Subcutaneous abdominal adipose tissue (tissue), 5 donors: ENCODE data around the gene TXNRD3.

Experiments used
- H3K27ac ChIP-seq: one replicate; pipeline ENCODE4 v1.7.0; 2013; ENCODE audit warnings: low read depth, mild to moderate bottlenecking, inconsistent platforms, low read length, moderate library complexity
- H3K27me3 ChIP-seq, 5 donors: one replicate each; pipeline ENCODE4 v1.7.0; 2013; ENCODE audit warnings: low read length in 5 of 5, inconsistent platforms in 1 of 5; ENCODE audit not compliant: control insufficient read depth in 5 of 5, insufficient read depth in 4 of 5
- H3K36me3 ChIP-seq, 5 donors: one replicate each; pipeline ENCODE4 v1.7.0; 2013; ENCODE audit warnings: low read length in 5 of 5; ENCODE audit not compliant: control insufficient read depth in 5 of 5, insufficient read depth in 5 of 5
- H3K4me1 ChIP-seq, 5 donors: one replicate each; pipeline ENCODE4 v1.7.0; 2013; ENCODE audit warnings: low read length in 5 of 5, mild to moderate bottlenecking in 3 of 5, moderate library complexity in 1 of 5; ENCODE audit not compliant: control insufficient read depth in 5 of 5, insufficient read depth in 5 of 5
- H3K4me3 ChIP-seq, 5 donors: one replicate each; pipeline ENCODE4 v1.7.0; 2013; ENCODE audit warnings: low read length in 5 of 5, low read depth in 1 of 5
- H3K9ac ChIP-seq, 5 donors: one replicate each; pipeline ENCODE4 v1.7.0; 2013; ENCODE audit warnings: low read length in 5 of 5, mild to moderate bottlenecking in 4 of 5, moderate library complexity in 3 of 5
- H3K9me3 ChIP-seq, 5 donors: one replicate each; pipeline ENCODE4 v1.7.0; 2013; ENCODE audit warnings: low read length in 5 of 5; ENCODE audit not compliant: control insufficient read depth in 5 of 5
- donor health status: healthy.
- donor health status: healthy.
- donor health status: healthy.
- donor health status: healthy.
- donor health status: healthy.

TXNRD3 gene

DNA sequence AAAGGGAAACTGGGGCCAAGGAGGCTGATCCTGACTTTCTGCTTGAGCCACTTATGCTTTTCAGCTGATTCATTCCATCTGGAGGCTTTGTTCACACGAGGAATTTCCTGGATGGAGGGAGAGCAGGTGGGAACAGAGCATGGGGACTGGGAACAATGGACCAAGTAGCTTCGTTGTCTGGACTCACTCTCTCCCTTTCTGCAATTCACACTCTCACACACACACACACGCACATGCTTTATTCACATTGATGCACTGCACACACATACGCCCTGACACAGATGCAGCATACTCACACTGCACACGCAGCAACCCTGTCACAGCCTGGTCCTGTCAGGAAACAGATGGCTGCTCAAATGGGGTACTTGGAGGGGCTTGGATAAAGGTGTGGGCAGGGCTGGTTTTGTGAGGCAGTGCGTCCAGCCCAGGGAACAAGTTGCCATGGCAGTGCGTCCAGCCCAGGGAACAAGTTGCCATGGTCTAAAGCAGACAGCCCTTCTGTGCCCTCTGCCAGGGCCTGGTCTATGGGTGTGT, 29.4 kb upstream of the TXNRD3 start:
- Histone ChIP-seq H3K4me1 (peaks cover 0 to 3% (median 0%) of the 10 kb centered on the region in 5 donors), H3K27ac (no peak overlapping the region), H3K4me3 (no peak overlapping the region), H3K9ac (no peak overlapping the region), H3K9me3 (no peaks in the 10 kb centered on the region), H3K36me3 (no peaks in the 10 kb centered on the region), H3K27me3 (peaks cover 0 to 6% (median 0%) of the 10 kb centered on the region in 5 donors)

DNA sequence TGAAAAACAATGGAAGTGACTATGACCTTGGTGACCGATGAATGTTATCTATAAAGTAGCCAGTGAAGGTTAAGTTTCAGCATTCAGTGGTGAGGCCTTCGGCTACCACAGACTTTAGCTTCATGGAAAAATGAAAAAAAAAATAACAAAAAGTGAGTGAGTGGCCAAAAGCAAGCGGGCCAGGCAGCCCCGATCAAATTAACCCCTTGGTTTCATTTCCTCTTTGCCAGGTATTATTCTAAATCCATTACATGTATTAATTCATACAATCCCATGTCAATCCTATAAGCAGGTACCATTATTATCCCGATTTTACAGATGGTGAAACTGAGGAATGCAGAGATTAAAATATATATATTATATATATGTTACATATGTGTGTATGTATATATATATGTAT, 28.1 kb upstream of the TXNRD3 start:
- H3K4me3 ChIP-seq, result no peak overlapping the region
- no peaks in the 10 kb centered on the region for H3K9me3 ChIP-seq
- peaks cover 0 to 13% (median 8%) of the 10 kb centered on the region in 5 donors for H3K27me3 ChIP-seq
- H3K9ac ChIP-seq, result no peak overlapping the region
- no peaks in the 10 kb centered on the region for H3K36me3 ChIP-seq
- H3K4me1 ChIP-seq, result peaks cover 0 to 9% (median 3%) of the 10 kb centered on the region in 5 donors
- no peak overlapping the region for H3K27ac ChIP-seq

DNA sequence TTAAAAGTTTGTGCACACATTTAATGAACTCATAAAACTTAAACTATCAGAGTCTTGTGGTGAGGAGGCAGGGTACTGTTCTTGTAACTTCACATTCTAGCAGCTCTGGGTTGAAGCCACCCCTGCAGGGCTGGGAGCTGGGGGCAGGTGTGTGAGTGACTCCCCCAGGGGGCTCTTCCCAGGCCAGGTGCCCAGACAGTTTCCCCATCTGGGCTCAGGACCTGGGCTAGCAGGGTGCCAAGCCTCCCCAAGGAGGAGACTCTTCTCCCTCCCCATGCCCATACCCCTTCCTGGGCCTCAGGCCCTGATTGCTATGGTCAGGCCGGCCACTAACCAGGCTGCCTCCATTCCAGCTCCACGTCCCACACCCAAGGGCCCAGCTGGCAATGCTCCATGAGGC, 27.1 kb upstream of the TXNRD3 start:
- Histone ChIP-seq H3K9me3 (no peaks in the 10 kb centered on the region), H3K4me3 (no peak overlapping the region), H3K9ac (no peak overlapping the region), H3K36me3 (no peaks in the 10 kb centered on the region), H3K4me1 (peaks cover 0 to 9% (median 3%) of the 10 kb centered on the region in 5 donors), H3K27me3 (peaks cover 0 to 17% (median 12%) of the 10 kb centered on the region in 5 donors), H3K27ac (no peak overlapping the region)

DNA sequence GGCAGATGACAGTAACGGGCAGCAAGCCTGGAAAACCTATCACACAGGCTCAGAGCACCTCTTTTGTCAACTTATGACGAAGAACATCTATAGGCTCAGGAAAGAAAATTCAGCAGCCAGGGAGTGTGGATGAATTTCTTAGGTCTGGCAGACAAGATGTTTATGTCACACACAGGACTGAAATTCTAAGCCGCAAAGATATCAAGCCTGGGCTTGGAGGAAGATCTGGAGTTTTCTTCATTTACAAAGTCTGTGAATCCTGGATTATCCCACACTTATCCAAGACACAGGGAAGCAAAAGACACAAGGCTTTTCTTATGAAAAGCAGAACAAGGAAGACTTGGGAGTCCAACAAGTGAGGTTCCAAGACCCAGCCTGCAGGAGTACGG, 25.7 kb upstream of the TXNRD3 start:
- Histone ChIP-seq H3K36me3 (no peaks in the 10 kb centered on the region), H3K27me3 (peaks cover 0 to 20% (median 17%) of the 10 kb centered on the region in 5 donors), H3K9ac (no peak overlapping the region), H3K27ac (no peak overlapping the region), H3K4me3 (no peak overlapping the region), H3K9me3 (no peaks in the 10 kb centered on the region), H3K4me1 (peaks cover 0 to 9% (median 3%) of the 10 kb centered on the region in 5 donors)

DNA sequence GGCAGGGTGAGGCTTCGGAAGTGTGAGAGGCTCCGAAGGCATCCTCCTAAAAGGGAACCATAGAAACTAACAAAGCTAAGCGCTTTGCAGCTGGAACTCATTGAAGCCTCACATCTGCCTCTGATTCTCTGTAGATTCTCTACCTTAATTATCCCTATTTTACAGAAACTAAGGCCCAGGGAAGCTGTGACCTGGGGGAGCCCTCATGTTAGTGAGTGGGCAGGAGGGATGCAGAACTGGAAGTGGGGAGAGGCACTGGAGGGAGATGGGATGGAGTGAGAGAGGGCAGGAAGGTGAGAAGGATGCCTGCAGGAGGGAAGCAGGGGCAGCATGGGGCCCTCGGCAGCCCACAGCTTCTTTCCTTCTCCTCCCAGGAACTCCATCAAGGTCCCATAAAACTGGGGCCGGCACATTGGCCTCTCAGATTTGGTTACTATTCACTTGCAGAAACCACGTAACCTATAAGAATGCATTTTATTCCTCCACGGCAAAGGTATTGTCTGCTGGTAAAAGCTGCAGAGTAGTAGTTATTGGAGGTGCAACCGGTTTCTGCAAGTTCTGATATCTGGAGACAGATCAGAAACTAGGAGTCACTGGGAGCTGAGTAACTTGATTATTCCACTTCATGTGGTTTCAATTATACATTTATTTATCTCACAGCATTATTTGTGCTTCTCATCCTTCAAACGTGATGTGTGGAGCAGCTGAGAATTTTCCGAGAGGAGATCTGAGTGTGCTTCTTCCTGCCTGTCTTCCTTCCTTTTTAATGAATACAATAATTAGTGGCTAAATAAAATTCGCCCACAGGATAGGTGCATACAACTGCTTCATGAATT, 25.1 kb upstream of the TXNRD3 start:
- H3K36me3 ChIP-seq, result no peaks in the 10 kb centered on the region
- peaks cover 0 to 9% (median 3%) of the 10 kb centered on the region in 5 donors for H3K4me1 ChIP-seq
- no peak overlapping the region for H3K4me3 ChIP-seq
- no peak overlapping the region for H3K9ac ChIP-seq
- peaks cover 0 to 20% (median 17%) of the 10 kb centered on the region in 5 donors for H3K27me3 ChIP-seq
- H3K9me3 ChIP-seq, result no peaks in the 10 kb centered on the region
- no peak overlapping the region for H3K27ac ChIP-seq

DNA sequence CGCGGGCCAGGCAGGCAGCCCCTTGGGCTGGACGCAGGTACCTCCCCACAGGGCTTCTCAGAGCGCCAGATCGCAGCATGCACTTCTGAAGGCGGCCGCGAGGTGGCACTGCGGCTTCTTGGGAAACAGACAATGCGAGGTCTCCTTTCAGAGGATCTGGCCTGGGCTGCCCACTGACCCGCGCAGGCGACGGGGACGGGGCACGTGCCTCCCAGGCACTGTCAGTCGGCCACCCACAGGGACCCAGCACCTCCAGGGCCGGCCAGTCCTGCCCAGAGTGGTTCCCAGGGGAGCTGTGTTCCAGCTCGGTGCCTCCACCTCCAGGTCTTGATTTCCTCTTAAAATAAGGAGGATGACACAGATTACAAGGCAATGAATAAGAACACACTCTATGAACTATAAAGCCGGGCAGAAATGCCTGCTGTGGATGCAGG, 24.4 kb upstream of the TXNRD3 start:
- no peak overlapping the region for H3K4me3 ChIP-seq
- H3K9ac ChIP-seq, result no peak overlapping the region
- peaks cover 0 to 6% (median 0%) of the 10 kb centered on the region in 5 donors for H3K9me3 ChIP-seq
- no peak overlapping the region for H3K27ac ChIP-seq
- no peaks in the 10 kb centered on the region for H3K36me3 ChIP-seq
- peaks cover 0 to 18% (median 17%) of the 10 kb centered on the region in 5 donors for H3K27me3 ChIP-seq
- peaks cover 0 to 9% (median 3%) of the 10 kb centered on the region in 5 donors for H3K4me1 ChIP-seq

DNA sequence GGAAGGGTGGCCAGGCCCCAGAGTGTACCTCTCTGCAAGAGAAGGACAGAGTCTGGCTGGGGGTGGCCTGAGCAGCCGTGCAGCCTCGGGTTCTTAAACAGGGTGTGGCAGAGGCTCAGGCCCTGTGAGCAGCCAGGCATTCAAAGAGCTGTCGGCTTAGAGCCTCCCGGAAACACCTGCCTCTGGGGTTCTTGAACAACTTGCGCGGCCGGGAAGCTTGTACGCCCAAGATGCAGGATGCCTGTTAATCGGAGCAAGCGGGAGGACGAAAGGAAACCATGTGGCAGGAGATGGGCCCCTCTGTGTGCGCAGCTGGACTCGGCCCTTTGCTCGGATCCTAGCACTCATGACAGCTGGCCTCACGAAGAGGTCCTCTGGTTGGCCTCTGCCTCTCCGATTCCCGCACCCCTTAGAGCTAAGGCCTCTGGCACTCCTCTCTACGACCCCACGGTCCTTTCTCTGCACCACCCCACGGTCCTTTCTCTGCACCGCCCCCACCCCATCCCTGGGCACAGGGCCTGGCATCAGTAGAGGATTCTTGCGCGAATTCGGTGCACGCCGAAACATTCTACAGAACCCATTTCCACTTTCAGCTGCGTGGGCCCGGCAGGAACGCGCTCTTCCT, 23.9 kb upstream of the TXNRD3 start:
- H3K9ac ChIP-seq, result no peak overlapping the region
- H3K27ac ChIP-seq, result no peak overlapping the region
- no peak overlapping the region for H3K4me3 ChIP-seq

DNA sequence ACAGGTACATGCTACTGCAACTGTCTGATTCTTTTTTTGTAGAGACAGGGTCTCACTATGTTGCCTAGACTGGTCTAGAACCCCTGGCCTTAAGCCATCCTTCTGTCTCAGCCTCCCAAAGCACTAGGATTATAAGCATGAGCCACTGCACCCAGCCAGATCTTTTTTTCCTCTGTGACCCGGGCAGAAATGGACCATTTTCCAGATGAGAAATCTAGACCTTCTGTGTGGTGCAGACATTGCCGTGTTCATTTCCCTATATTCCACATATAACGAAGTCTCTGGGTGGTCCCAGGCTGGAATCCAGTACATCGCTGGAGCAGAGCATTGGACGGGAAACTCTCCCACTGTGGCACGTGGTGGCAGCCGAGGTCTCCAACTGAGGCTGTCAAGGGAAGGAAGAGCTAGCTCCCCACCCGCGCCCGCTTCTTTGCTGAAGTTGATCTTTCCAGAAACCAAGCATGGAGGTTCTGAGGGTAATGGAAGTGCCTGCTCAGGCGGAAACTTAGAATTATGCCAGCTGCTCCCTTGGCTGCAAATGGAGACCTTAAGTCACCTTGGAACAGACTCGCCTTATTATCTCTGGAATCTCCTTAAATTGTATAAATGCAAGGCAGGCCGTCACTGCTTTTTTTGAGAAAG, 23.1 kb upstream of the TXNRD3 start:
- Histone ChIP-seq H3K27ac (no peak overlapping the region), H3K4me1 (peaks cover 0 to 9% (median 3%) of the 10 kb centered on the region in 5 donors), H3K36me3 (no peaks in the 10 kb centered on the region), H3K4me3 (no peak overlapping the region), H3K9ac (no peak overlapping the region), H3K27me3 (peaks cover 0 to 18% (median 14%) of the 10 kb centered on the region in 5 donors), H3K9me3 (peaks cover 4 to 12% (median 10%) of the 10 kb centered on the region in 5 donors)

More for the DNA sequence above, 23.9 kb upstream of the TXNRD3 start:
- peaks cover 0 to 18% (median 17%) of the 10 kb centered on the region in 5 donors for H3K27me3 ChIP-seq
- H3K9me3 ChIP-seq, result peaks cover 2 to 8% (median 3%) of the 10 kb centered on the region in 5 donors
- H3K4me1 ChIP-seq, result peaks cover 0 to 9% (median 3%) of the 10 kb centered on the region in 5 donors
- no peaks in the 10 kb centered on the region for H3K36me3 ChIP-seq

DNA sequence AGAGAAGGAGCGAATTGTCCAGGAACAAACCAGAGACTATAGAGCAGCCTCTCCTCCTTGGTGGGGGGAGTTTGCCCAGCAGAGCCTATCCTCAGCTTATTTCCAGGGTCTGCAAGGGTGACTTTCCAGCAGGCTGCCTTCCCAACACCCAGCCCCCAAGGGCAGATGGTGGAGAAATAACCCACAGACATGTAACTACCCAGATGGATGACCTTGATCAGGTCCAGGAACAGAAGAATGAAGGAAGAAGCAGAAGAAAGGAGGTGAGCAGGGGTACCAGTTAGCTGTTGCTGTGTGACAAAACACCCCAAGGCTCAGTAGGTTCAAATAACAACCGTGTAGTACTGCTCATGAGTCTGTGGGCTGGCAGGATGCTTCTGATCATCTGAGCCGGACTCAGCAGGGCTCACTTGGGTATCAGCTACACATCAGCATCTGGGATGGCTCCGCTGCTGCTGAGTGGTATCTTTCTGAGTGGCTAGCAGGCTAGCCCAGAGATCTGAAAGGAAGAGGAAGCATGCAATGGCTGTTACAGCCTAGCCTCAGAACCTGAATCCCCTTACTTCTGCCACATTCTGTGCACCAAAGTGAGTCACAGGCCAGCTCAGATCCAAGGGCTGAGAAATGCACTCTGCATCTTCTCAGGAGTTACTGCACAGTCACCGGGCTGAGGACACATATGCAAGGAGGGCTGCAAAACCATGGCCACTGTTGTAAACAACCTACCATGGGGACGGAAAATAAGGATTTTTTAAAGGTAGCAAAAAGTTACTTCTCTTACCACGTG, 22.2 kb upstream of the TXNRD3 start:
- H3K4me3 ChIP-seq, result no peak overlapping the region
- H3K4me1 ChIP-seq, result peaks cover 0 to 9% (median 3%) of the 10 kb centered on the region in 5 donors
- no peak overlapping the region for H3K27ac ChIP-seq
- H3K27me3 ChIP-seq, result peaks cover 0 to 18% (median 14%) of the 10 kb centered on the region in 5 donors
- H3K36me3 ChIP-seq, result no peaks in the 10 kb centered on the region
- H3K9ac ChIP-seq, result no peak overlapping the region
- peaks cover 4 to 12% (median 10%) of the 10 kb centered on the region in 5 donors for H3K9me3 ChIP-seq
